C4-2B (cell line): ENCODE measurements around the gene CHD5.

Experiments
- ZFX ChIP-seq: fragments of 450-650 bp; IDR thresholded peaks from 2 replicates; pipeline ENCODE4 v1.6.1; 2017
- TF ChIP-seq, protein P1 (sequence below): fragments of 450-650 bp; conservative IDR thresholded peaks from 2 replicates; pipeline ENCODE4 v1.5.1; 2017; ENCODE audit warnings: mild to moderate bottlenecking

DNA sequence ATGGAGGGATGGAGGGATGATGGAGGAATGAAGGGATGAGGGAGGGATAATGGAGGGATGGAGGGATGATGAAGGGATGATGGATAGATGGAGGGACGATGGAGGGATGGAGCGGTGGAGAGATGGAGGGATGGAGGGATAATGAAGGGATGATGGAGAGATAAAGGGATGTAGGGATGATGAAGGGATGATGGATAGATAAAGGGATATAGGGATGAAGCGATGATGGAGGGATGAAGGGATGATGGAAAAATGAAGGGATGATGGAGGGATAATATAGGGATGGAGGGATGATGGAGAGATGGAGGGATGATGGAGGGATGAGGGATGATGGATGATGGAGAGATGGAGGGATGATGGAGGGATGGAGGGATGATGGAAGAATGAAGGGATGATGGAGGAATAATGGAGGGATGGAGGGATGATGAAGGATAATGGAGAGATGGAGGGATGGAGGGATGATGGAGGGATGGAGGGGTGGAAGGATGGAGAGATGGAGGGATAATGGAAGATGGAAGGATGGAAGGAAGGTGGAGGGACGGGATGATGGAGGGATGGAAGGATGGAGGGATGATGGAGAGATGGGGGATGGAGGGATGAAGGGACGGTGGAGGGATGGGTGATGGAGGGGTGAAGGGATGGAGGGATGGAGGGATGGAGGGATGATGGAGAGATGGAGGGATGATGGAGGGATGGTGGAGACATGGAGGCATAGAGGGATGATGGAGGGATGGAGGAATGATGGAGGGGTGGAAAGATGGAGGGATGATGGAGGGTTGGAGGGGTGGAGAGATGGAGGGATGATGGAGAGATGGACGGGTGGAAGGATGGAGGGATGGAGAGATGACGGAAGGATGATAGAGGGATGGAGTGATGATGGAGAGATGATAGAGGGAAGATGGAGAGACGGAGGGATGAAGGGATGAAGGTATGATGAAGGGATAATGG, 72.4 kb downstream of the CHD5 start:
- TF ChIP-seq, protein P1, sequence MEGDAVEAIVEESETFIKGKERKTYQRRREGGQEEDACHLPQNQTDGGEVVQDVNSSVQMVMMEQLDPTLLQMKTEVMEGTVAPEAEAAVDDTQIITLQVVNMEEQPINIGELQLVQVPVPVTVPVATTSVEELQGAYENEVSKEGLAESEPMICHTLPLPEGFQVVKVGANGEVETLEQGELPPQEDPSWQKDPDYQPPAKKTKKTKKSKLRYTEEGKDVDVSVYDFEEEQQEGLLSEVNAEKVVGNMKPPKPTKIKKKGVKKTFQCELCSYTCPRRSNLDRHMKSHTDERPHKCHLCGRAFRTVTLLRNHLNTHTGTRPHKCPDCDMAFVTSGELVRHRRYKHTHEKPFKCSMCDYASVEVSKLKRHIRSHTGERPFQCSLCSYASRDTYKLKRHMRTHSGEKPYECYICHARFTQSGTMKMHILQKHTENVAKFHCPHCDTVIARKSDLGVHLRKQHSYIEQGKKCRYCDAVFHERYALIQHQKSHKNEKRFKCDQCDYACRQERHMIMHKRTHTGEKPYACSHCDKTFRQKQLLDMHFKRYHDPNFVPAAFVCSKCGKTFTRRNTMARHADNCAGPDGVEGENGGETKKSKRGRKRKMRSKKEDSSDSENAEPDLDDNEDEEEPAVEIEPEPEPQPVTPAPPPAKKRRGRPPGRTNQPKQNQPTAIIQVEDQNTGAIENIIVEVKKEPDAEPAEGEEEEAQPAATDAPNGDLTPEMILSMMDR: no peak
- TF ChIP-seq ZFX: no peak
